GM12878 (cell line): ENCODE results near the gene SRCIN1.

ENCODE experiments used
- BCLAF1 ChIP-seq: fragments of 450-650 bp; IDR thresholded peaks from 2 replicates; pipeline ENCODE4 v1.6.1; 2017; ENCODE audit warnings: antibody characterized with exemption, mild to moderate bottlenecking, moderate library complexity
- CBFB ChIP-seq: IDR thresholded peaks from 2 replicates; pipeline ENCODE4 v1.6.1; 2016; ENCODE audit warnings: antibody characterized with exemption, low read depth
- CTCF ChIP-seq, 3 experiments: IDR thresholded peaks in 2 of 3; conservative IDR thresholded peaks in 1 of 3; 2 replicates each; pipeline ENCODE4 v1.5.1; 2011; ENCODE audit warnings: low read depth in 3 of 3, low read length in 3 of 3, mild to moderate bottlenecking in 3 of 3, control low read depth in 2 of 3, moderate library complexity in 2 of 3, inconsistent platforms in 1 of 3, mixed read lengths in 1 of 3; ENCODE audit not compliant: control insufficient read depth in 2 of 3, insufficient read depth in 1 of 3; ENCODE audit errors: extremely low read depth in 1 of 3
- DPF2 ChIP-seq: fragments of 450-650 bp; IDR thresholded peaks from 2 replicates; pipeline ENCODE4 v1.6.1; 2017; ENCODE audit warnings: mild to moderate bottlenecking
- JUNB ChIP-seq: IDR thresholded peaks from 2 replicates; pipeline ENCODE4 v1.6.1; 2016; ENCODE audit warnings: antibody characterized with exemption, mild to moderate bottlenecking
- KDM1A ChIP-seq: fragments of 200-600 bp; sonication (generic); IDR thresholded peaks from 2 replicates; pipeline ENCODE4 v1.6.1; 2016; ENCODE audit warnings: borderline replicate concordance
- NFIC ChIP-seq: IDR thresholded peaks from 2 replicates; pipeline ENCODE4 v1.6.1; 2012; ENCODE audit warnings: low read depth, mild to moderate bottlenecking, inconsistent platforms, low read length, moderate library complexity
- POLR2A ChIP-seq: IDR thresholded peaks from 2 replicates; pipeline ENCODE4 v1.6.1; 2011; ENCODE audit warnings: low read depth, mild to moderate bottlenecking, low read length

GRCh38 chr17:38563362-38564253 is 42.1 kb downstream of the SRCIN1 start:
- TF ChIP-seq CTCF (IDR thresholded peaks at IDR 0.05 in 2 of 3, conservative IDR thresholded peaks at IDR 0.05 in 1 of 3; ENCODE audit: control insufficient read depth in 2 of 3, extremely low read depth in 1 of 3, insufficient read depth in 1 of 3, low read depth in 3 of 3, low read length in 3 of 3) (no peak), CBFB (no peak), JUNB (no peak), BCLAF1 (no peak), KDM1A (no peak), DPF2 (no peak), NFIC (no peak), POLR2A (no peak)
